ENCODE measurements around the gene RNASE8. TPM values are rescaled to one million over a fixed set of nuclear protein-coding genes. Genes with fewer than 3 reads are reported as not detected.

RNASE8 gene
- total RNA-seq, 3 donors from 2014 or later (not counting 1 experiment from before 2014, with no cell fraction given): not detected

DNA sequence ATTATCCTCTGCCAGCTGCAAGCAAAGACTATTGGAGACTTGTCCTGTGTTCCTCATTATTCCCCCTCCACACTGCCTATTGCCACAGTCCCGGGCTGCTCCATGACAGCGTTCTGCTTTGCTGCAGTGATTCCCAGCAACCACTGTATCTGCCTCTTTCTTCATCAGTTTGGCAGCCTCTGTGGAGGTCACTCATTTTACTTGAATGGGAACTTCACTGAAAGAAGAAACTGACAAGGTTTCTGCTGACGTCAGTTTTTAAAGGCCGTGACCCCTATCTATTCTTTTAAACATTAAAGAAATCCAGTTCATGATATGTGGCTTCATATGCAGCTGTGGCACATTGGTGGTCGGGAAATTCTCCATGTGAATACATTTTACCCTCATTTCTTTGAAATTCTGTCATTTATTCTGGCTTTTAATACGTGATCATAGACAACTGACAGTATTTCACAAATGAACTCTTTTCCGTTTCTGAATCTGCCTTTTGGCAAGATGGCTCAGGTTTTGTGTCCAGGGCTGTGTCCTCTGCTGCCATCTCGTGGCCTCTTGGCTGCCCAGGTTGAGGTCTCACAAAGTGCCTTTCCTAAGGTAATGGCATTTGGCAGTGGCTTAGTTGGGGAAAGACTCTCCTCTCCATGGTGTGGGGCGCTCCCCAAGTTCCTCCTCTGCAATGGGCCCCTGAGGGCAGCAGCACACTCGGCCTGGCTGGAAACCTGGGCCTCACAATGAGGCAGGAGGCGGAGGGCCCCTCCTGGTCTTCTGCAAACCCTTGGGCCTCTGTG is 49.1 kb downstream of the RNASE8 start:
- TF ChIP-seq, protein P1, sequence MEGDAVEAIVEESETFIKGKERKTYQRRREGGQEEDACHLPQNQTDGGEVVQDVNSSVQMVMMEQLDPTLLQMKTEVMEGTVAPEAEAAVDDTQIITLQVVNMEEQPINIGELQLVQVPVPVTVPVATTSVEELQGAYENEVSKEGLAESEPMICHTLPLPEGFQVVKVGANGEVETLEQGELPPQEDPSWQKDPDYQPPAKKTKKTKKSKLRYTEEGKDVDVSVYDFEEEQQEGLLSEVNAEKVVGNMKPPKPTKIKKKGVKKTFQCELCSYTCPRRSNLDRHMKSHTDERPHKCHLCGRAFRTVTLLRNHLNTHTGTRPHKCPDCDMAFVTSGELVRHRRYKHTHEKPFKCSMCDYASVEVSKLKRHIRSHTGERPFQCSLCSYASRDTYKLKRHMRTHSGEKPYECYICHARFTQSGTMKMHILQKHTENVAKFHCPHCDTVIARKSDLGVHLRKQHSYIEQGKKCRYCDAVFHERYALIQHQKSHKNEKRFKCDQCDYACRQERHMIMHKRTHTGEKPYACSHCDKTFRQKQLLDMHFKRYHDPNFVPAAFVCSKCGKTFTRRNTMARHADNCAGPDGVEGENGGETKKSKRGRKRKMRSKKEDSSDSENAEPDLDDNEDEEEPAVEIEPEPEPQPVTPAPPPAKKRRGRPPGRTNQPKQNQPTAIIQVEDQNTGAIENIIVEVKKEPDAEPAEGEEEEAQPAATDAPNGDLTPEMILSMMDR (IDR thresholded peaks at IDR 0.05): peak; percentile 78
- H3K27ac Mint-ChIP-seq: peak overlapping the region; percentile 28 to 62

DNA sequence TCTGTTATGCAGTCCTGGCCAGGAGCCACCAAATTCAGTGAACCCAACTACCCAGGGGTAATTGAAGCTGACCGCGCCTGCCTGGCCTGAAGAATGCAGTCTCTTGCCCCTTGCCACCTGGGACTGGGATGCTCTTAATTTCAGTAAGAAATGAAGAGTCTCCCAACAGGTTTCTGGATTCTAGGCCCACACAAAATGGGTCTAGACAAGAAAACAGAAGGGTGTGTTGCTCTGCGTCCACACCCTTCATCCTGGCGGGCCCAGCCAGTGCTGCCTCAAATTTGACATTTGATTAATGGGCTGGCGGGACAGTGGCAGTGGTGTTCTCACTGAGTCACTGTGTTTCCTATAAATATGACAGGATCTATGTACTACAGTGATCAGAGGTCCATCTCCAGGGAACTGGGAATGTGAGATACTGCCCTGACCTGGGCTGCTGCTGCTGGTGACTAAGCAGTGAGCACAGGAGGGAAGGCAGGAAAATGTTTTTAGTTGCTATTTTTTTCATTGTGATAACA is 49.7 kb downstream of the RNASE8 start:
- WGBS (ENCODE audit: insufficient coverage): 93% methylated on average over 5 of the region's 5 CpGs
- intact Hi-C loops (cut with micrococcal nuclease): loop anchor here (1.0 kb wide), 1 partner anchor 15 kb away; no protein-coding TSS in a partner anchor
- H3K4me3 Mint-ChIP-seq: no peak overlapping the region

More for the DNA sequence above, 49.1 kb downstream of the RNASE8 start:
- no peaks in the 10 kb centered on the region for H3K27me3 ChIP-seq (ENCODE audit: control insufficient read depth, insufficient read depth, low read length)
- H3K9me3 ChIP-seq (ENCODE audit: control insufficient read depth, insufficient read depth, low read length): no peaks in the 10 kb centered on the region
- Mint-ChIP-seq H3K36me3 (no peaks in the 10 kb centered on the region), H3K4me3 (peak overlapping the region; percentile 65), H3K27me3 (ENCODE audit: low read depth in 2 of 2) (peaks cover 0 to 3% of the 10 kb centered on the region in 2 donors), H3K4me1 (peaks cover 25 to 31% of the 10 kb centered on the region in 2 donors), H3K9me3 (no peaks in the 10 kb centered on the region)
- H3K4me3 ChIP-seq (ENCODE audit: low read length): no peak overlapping the region
- peaks cover 17% of the 10 kb centered on the region for H3K4me1 ChIP-seq (ENCODE audit: control insufficient read depth, insufficient read depth, low read length)
- H3K36me3 ChIP-seq (ENCODE audit: control insufficient read depth, insufficient read depth, low read length): no peaks in the 10 kb centered on the region
- intact Hi-C loops (cut with micrococcal nuclease): loop anchor here (1.0 kb wide), 1 partner anchor 14 kb away; no protein-coding TSS in a partner anchor
- DNase-seq: peak; percentile 68 to 89
- ATAC-seq: no peak
- no peak overlapping the region for H3K27ac ChIP-seq (ENCODE audit: low read length)
- 38% methylated on average over 11 of the region's 11 CpGs for WGBS (ENCODE audit: insufficient coverage)

More for the DNA sequence above, 49.7 kb downstream of the RNASE8 start:
- Mint-ChIP-seq H3K27me3 (ENCODE audit: low read depth in 2 of 2) (peaks cover 0 to 6% of the 10 kb centered on the region in 2 donors), H3K27ac (peak overlapping the region; percentile 28 to 62), H3K9me3 (no peaks in the 10 kb centered on the region), H3K4me1 (peaks cover 25 to 28% of the 10 kb centered on the region in 2 donors), H3K36me3 (no peaks in the 10 kb centered on the region)
- H3K4me1 ChIP-seq (ENCODE audit: control insufficient read depth, insufficient read depth, low read length): peaks cover 17% of the 10 kb centered on the region
- H3K9me3 ChIP-seq (ENCODE audit: control insufficient read depth, insufficient read depth, low read length): no peaks in the 10 kb centered on the region
- no peak for DNase-seq
- no peak for ATAC-seq
- H3K27ac ChIP-seq (ENCODE audit: low read length): no peak overlapping the region
- no peak overlapping the region for H3K4me3 ChIP-seq (ENCODE audit: low read length)
- H3K36me3 ChIP-seq (ENCODE audit: control insufficient read depth, insufficient read depth, low read length): no peaks in the 10 kb centered on the region
- H3K27me3 ChIP-seq (ENCODE audit: control insufficient read depth, insufficient read depth, low read length): no peaks in the 10 kb centered on the region
- TF ChIP-seq, protein P1 (IDR thresholded peaks at IDR 0.05): no peak

Other genes with a start within 250 kb of the RNASE8 start
- gene RNASE3, start 166.4 kb upstream of the RNASE8 start, total RNA-seq: under 1 TPM in 1 of 3 donors, not detected in 2; 0.72 TPM
- gene RNASE2, start 102.3 kb upstream of the RNASE8 start, total RNA-seq: 10 to 100 TPM in 1 of 3 donors, 1 to 10 TPM in 1, not detected in 1; 2.2 to 53.6 TPM
- gene METTL17, start 67.8 kb upstream of the RNASE8 start, total RNA-seq: 10 to 100 TPM; 62.8 to 79.2 (median 74.1) TPM
- gene SLC39A2, start 58.5 kb upstream of the RNASE8 start, total RNA-seq: not detected
- gene NDRG2, start 32.8 kb upstream of the RNASE8 start, total RNA-seq: 10 to 100 TPM; 11.2 to 14.6 (median 13.6) TPM
- not detected for gene TPPP2, start 27.6 kb upstream of the RNASE8 start, total RNA-seq
- gene RNASE13, start 23.0 kb upstream of the RNASE8 start, total RNA-seq: not detected
- gene RNASE7, start 15.5 kb upstream of the RNASE8 start, total RNA-seq: not detected
- gene ARHGEF40, start 12.5 kb downstream of the RNASE8 start, total RNA-seq: 1 to 10 TPM; 4.4 to 6.9 (median 6.0) TPM
- 1 to 10 TPM; 5.6 to 8.4 (median 7.7) TPM for gene ZNF219, start 40.8 kb downstream of the RNASE8 start, total RNA-seq
- gene TMEM253, start 43.2 kb downstream of the RNASE8 start, total RNA-seq: under 1 TPM in 1 of 3 donors, not detected in 2; 0.40 TPM
- gene OR5AU1, start 98.2 kb downstream of the RNASE8 start, total RNA-seq: not detected
- gene HNRNPC, start 211.6 kb downstream of the RNASE8 start, total RNA-seq: 100 to 1,000 TPM; 501 to 547 (median 515) TPM
- under 1 TPM in 2 of 3 donors, not detected in 1; 0.68 to 0.85 TPM for gene RPGRIP1, start 222.3 kb downstream of the RNASE8 start, total RNA-seq

Data from natural killer cell (primary cell).